MM.1S (cell line): ENCODE results near the gene GPSM1.

Experiments
- DNase-seq: peaks from one replicate; pipeline ENCODE4 v3.0.0-alpha.2; 2015
- H2AFZ ChIP-seq: fragments of 300-600 bp; sonication (generic); 2 replicates; pipeline ENCODE4 v1.6.0; 2016; ENCODE audit warnings: antibody characterized with exemption, low read length
- H3F3A ChIP-seq: fragments of 300-600 bp; sonication (generic); 2 replicates; pipeline ENCODE4 v1.6.1; 2016; ENCODE audit warnings: mild to moderate bottlenecking, antibody characterized with exemption, low read length, moderate library complexity, mixed read lengths; ENCODE audit not compliant: insufficient read depth
- H3K27ac ChIP-seq: fragments of 300-600 bp; sonication (generic); 2 replicates; pipeline ENCODE4 v1.5.1; 2016; ENCODE audit warnings: mild to moderate bottlenecking, low read length
- H3K27me3 ChIP-seq: fragments of 300-600 bp; sonication (generic); replicated peaks from 2 replicates; pipeline ENCODE4 v1.6.0; 2016; ENCODE audit warnings: low read length; ENCODE audit not compliant: insufficient read depth
- H3K36me3 ChIP-seq: fragments of 300-600 bp; sonication (generic); replicated peaks from 2 replicates; pipeline ENCODE4 v1.6.1; 2016; ENCODE audit warnings: mild to moderate bottlenecking, low read length, mixed read lengths; ENCODE audit not compliant: insufficient read depth
- H3K4me1 ChIP-seq: fragments of 300-600 bp; sonication (generic); 2 replicates; pipeline ENCODE4 v1.6.1; 2016; ENCODE audit warnings: low read length, mixed read lengths
- H3K4me2 ChIP-seq: fragments of 300-600 bp; sonication (generic); 2 replicates; pipeline ENCODE4 v1.6.0; 2016; ENCODE audit warnings: low read depth, low read length
- H3K4me3 ChIP-seq: fragments of 300-600 bp; sonication (generic); 2 replicates; pipeline ENCODE4 v1.5.1; 2016; ENCODE audit warnings: low read length, mixed read lengths
- H3K79me2 ChIP-seq: fragments of 300-600 bp; sonication (generic); 2 replicates; pipeline ENCODE4 v1.6.1; 2016; ENCODE audit warnings: mixed run types, low read length, mixed read lengths
- H3K9ac ChIP-seq: fragments of 300-600 bp; sonication (generic); 2 replicates; pipeline ENCODE4 v1.6.1; 2016; ENCODE audit warnings: low read length, mixed read lengths
- H3K9me2 ChIP-seq: fragments of 300-600 bp; sonication (generic); replicated peaks from 2 replicates; pipeline ENCODE4 v1.6.1; 2016; ENCODE audit warnings: mild to moderate bottlenecking, low read length, mixed read lengths; ENCODE audit not compliant: insufficient read depth
- H3K9me3 ChIP-seq: fragments of 300-600 bp; sonication (generic); replicated peaks from 2 replicates; pipeline ENCODE4 v1.6.1; 2016; ENCODE audit warnings: mild to moderate bottlenecking, low read length, mixed read lengths; ENCODE audit not compliant: insufficient read depth
- H4K20me1 ChIP-seq: fragments of 300-600 bp; sonication (generic); 2 replicates; pipeline ENCODE4 v1.6.1; 2016; ENCODE audit warnings: mild to moderate bottlenecking, low read length, moderate library complexity, mixed read lengths; ENCODE audit not compliant: insufficient read depth
- CTCF ChIP-seq: fragments of 300-600 bp; sonication (generic); IDR thresholded peaks from 2 replicates; pipeline ENCODE4 v1.5.1; 2016; ENCODE audit warnings: antibody characterized with exemption, low read length, mixed read lengths
- EZH2 ChIP-seq: fragments of 300-600 bp; sonication (generic); optimal IDR thresholded peaks from 2 replicates; pipeline ENCODE3; 2017; ENCODE audit warnings: low read depth, mild to moderate bottlenecking, antibody characterized with exemption, low read length, mixed read lengths
- EZH2phosphoT487 ChIP-seq: fragments of 300-600 bp; sonication (generic); IDR thresholded peaks from 2 replicates; pipeline ENCODE4 v1.6.1; 2018; ENCODE audit warnings: antibody characterized with exemption, low read length

The GPSM1 gene

GRCh38 chr9:136326761-136327303 is 507 bp upstream of the GPSM1 start:
- no peak overlapping the region for H3K4me3 ChIP-seq
- H3K4me1 ChIP-seq = peaks cover under 1% of the 10 kb centered on the region; the same call in 1 of the 2 replicates
- no peak overlapping the region for H2AFZ ChIP-seq
- no peaks in the 10 kb centered on the region for H4K20me1 ChIP-seq
- TF ChIP-seq EZH2 (no peak), CTCF (no peak), EZH2phosphoT487 (no peak)
- DNase-seq = no peak
- no peaks in the 10 kb centered on the region for H3K79me2 ChIP-seq
- H3K9me3 ChIP-seq = no peaks in the 10 kb centered on the region
- no peak overlapping the region for H3K9ac ChIP-seq
- no peak overlapping the region for H3K27ac ChIP-seq
- no peaks in the 10 kb centered on the region for H3F3A ChIP-seq
- no peak overlapping the region for H3K4me2 ChIP-seq
- H3K36me3 ChIP-seq = no peaks in the 10 kb centered on the region
- peaks cover 92% of the 10 kb centered on the region for H3K27me3 ChIP-seq
- H3K9me2 ChIP-seq = no peaks in the 10 kb centered on the region

GRCh38 chr9:136328011-136328621 is 777 bp downstream of the GPSM1 start:
- Histone ChIP-seq H3F3A (no peaks in the 10 kb centered on the region), H3K9me2 (no peaks in the 10 kb centered on the region), H3K27ac (no peak overlapping the region), H3K27me3 (peaks cover 92% of the 10 kb centered on the region), H3K36me3 (no peaks in the 10 kb centered on the region), H3K9ac (no peak overlapping the region), H3K9me3 (no peaks in the 10 kb centered on the region), H2AFZ (no peak overlapping the region), H3K4me2 (no peak overlapping the region), H3K4me1 (peaks cover 6% of the 10 kb centered on the region; the same call in 1 of the 2 replicates), H3K79me2 (no peaks in the 10 kb centered on the region), H3K4me3 (no peak overlapping the region), H4K20me1 (no peaks in the 10 kb centered on the region)
- no peak for DNase-seq
- no peak for TF ChIP-seq EZH2phosphoT487

- peaks cover 6% of the 10 kb centered on the region; the same call in 1 of the 2 replicates for H3K4me1 ChIP-seq
- H3K4me2 ChIP-seq = no peak overlapping the region
- TF ChIP-seq EZH2phosphoT487 = no peak
- TF ChIP-seq EZH2 = no peak
- no peak for TF ChIP-seq CTCF
- peaks cover 92% of the 10 kb centered on the region for H3K27me3 ChIP-seq
- H3K4me3 ChIP-seq = no peak overlapping the region
- no peak overlapping the region for H3K9ac ChIP-seq
- no peak overlapping the region for H3K27ac ChIP-seq
- no peak for DNase-seq
- H3K9me3 ChIP-seq = no peaks in the 10 kb centered on the region
- no peaks in the 10 kb centered on the region for H3K36me3 ChIP-seq
- no peaks in the 10 kb centered on the region for H3F3A ChIP-seq
- H3K9me2 ChIP-seq = no peaks in the 10 kb centered on the region
- H3K79me2 ChIP-seq = no peaks in the 10 kb centered on the region
- H2AFZ ChIP-seq = no peak overlapping the region
- no peaks in the 10 kb centered on the region for H4K20me1 ChIP-seq
These were observed 1.3 kb downstream of the GPSM1 start for GRCh38 chr9:136328622-136329041.

GRCh38 chr9:136329211-136329627 is 1.9 kb downstream of the GPSM1 start:
- no peak overlapping the region for H2AFZ ChIP-seq
- H3K4me3 ChIP-seq = no peak overlapping the region
- H3F3A ChIP-seq = no peaks in the 10 kb centered on the region
- H3K9ac ChIP-seq = no peak overlapping the region
- DNase-seq = no peak
- no peaks in the 10 kb centered on the region for H3K36me3 ChIP-seq
- peaks cover 6% of the 10 kb centered on the region; the same call in 1 of the 2 replicates for H3K4me1 ChIP-seq
- no peaks in the 10 kb centered on the region for H3K9me2 ChIP-seq
- H3K4me2 ChIP-seq = no peak overlapping the region
- TF ChIP-seq CTCF = no peak
- no peak for TF ChIP-seq EZH2phosphoT487
- TF ChIP-seq EZH2 = no peak
- peaks cover 92% of the 10 kb centered on the region for H3K27me3 ChIP-seq
- H3K9me3 ChIP-seq = no peaks in the 10 kb centered on the region
- no peak overlapping the region for H3K27ac ChIP-seq
- no peaks in the 10 kb centered on the region for H4K20me1 ChIP-seq
- H3K79me2 ChIP-seq = no peaks in the 10 kb centered on the region
